H1 (cell line): ENCODE data around the gene CPTP. TPM values are rescaled to one million over a fixed set of nuclear protein-coding genes. Genes with fewer than 3 reads are reported as not detected.

Experiments used
- CTCF ChIA-PET: fragments of 300-600 bp; sonication (Branson Sonifier 250); formaldehyde crosslinking; loops from one replicate; lab custom pipeline; 2021; ENCODE audit not compliant: partially characterized antibody; lab: Charles Lee
- POLR2A ChIA-PET: fragments of 300-600 bp; sonication (Branson Sonifier 250); formaldehyde crosslinking; loops from one replicate; lab custom pipeline; 2021; ENCODE audit warnings: inconsistent platforms; ENCODE audit not compliant: partially characterized antibody; lab: Charles Lee
- DNase-seq, 2 experiments: peaks; one replicate each; pipeline versions ENCODE4 v3.0.0 to v3.0.0-alpha.2; 2010 to 2022; ENCODE audit warnings: low spot score in 2 of 2, low read depth in 1 of 2, mixed read lengths in 1 of 2
- FAIRE-seq: peaks from 2 replicates; lab custom pipeline; 2011; peaks lifted over from hg19 to GRCh38; lab: Jason Lieb, UNC
- H2AFZ ChIP-seq: 2 replicates; pipeline ENCODE4 v1.8.1; 2012; ENCODE audit warnings: low read length, inconsistent platforms
- H2AK5ac ChIP-seq: 2 replicates; pipeline ENCODE4 v1.6.1; 2013; ENCODE audit warnings: low read depth, low read length
- H2BK120ac ChIP-seq: replicated peaks from 2 replicates; pipeline ENCODE3; 2013; ENCODE audit warnings: low read depth, low read length, inconsistent platforms
- H2BK12ac ChIP-seq: 2 replicates; pipeline ENCODE4 v1.6.1; 2013; ENCODE audit warnings: low read depth, low read length
- H2BK15ac ChIP-seq: 2 replicates; pipeline ENCODE4 v1.6.1; 2013; ENCODE audit warnings: low read length
- H2BK20ac ChIP-seq: 2 replicates; pipeline ENCODE4 v1.6.1; 2013; ENCODE audit warnings: low read length
- H2BK5ac ChIP-seq: 2 replicates; pipeline ENCODE4 v1.6.1; 2013; ENCODE audit warnings: low read depth, low read length
- H3K14ac ChIP-seq: 2 replicates; pipeline ENCODE4 v1.6.1; 2013; ENCODE audit warnings: inconsistent platforms; ENCODE audit not compliant: insufficient read length
- H3K18ac ChIP-seq: 2 replicates; pipeline ENCODE4 v1.6.1; 2013; ENCODE audit warnings: low read length; ENCODE audit errors: extremely low read depth
- H3K23ac ChIP-seq: 2 replicates; pipeline ENCODE4 v1.6.1; 2013; ENCODE audit warnings: inconsistent platforms; ENCODE audit not compliant: insufficient read length
- H3K23me2 ChIP-seq: 2 replicates; pipeline ENCODE4 v1.6.1; 2013; ENCODE audit warnings: low read depth, low read length
- H3K27ac ChIP-seq: 2 replicates; pipeline ENCODE4 v1.6.1; 2011; ENCODE audit warnings: low read depth, low read length, inconsistent platforms
- H3K27me3 ChIP-seq, 4 experiments: replicated peaks in 1 of 4; 1 replicate in 1 of 4; 2 replicates in 3 of 4; pipeline versions ENCODE4 v1.6.1 to v1.8.1; 2011 to 2013; ENCODE audit warnings: low read length in 3 of 4, mild to moderate bottlenecking in 3 of 4, inconsistent platforms in 2 of 4, mixed read lengths in 2 of 4, moderate library complexity in 1 of 4; ENCODE audit not compliant: control insufficient read depth in 3 of 4, insufficient read depth in 3 of 4; ENCODE audit errors: extremely low read depth in 1 of 4
- H3K36me3 ChIP-seq, 4 experiments: 2 replicates each; pipeline versions ENCODE4 v1.6.1 to v1.8.1; 2011 to 2013; ENCODE audit warnings: mild to moderate bottlenecking in 4 of 4, low read length in 3 of 4, moderate library complexity in 2 of 4, control low read depth in 1 of 4, inconsistent platforms in 1 of 4; ENCODE audit not compliant: insufficient read depth in 4 of 4, control insufficient read depth in 2 of 4
- H3K4ac ChIP-seq: replicated peaks from 2 replicates; pipeline ENCODE3; 2013; ENCODE audit warnings: low read length, low read depth, mixed read lengths, inconsistent platforms; ENCODE audit not compliant: insufficient read length
- H3K4me1 ChIP-seq, 4 experiments: replicated peaks in 1 of 4; 1 replicate in 1 of 4; 2 replicates in 3 of 4; pipeline versions ENCODE4 v1.6.1 to v1.8.1; 2011 to 2013; ENCODE audit warnings: low read length in 3 of 4, inconsistent platforms in 2 of 4, mixed read lengths in 1 of 4; ENCODE audit not compliant: insufficient read depth in 4 of 4, control insufficient read depth in 3 of 4
- H3K4me2 ChIP-seq, 2 experiments: 2 replicates each; pipeline versions ENCODE4 v1.6.1 to v1.8.1; 2011 to 2013; ENCODE audit warnings: low read depth in 2 of 2, low read length in 2 of 2, control low read depth in 1 of 2, inconsistent platforms in 1 of 2, mild to moderate bottlenecking in 1 of 2; ENCODE audit not compliant: insufficient read depth in 1 of 2
- H3K4me3 ChIP-seq, 4 experiments: fragments of 200-600, 300-600 bp in 1 of 4; sonication (generic), shearing (Covaris generic), sonication (Bioruptor Twin) in 1 of 4; 2 replicates each; pipeline versions ENCODE4 v1.5.1 to v1.8.1; 2011 to 2016; ENCODE audit warnings: low read length in 4 of 4, low read depth in 3 of 4, control low read depth in 2 of 4, inconsistent platforms in 2 of 4, mild to moderate bottlenecking in 2 of 4, mixed read lengths in 1 of 4, moderate library complexity in 1 of 4; ENCODE audit not compliant: insufficient read depth in 2 of 4; ENCODE audit errors: extremely low read depth in 1 of 4
- H3K56ac ChIP-seq: replicated peaks from 2 replicates; pipeline ENCODE3; 2013; ENCODE audit warnings: low read depth, mild to moderate bottlenecking, mixed read lengths, low read length, inconsistent platforms; ENCODE audit not compliant: insufficient read length
- H3K79me1 ChIP-seq: 2 replicates; pipeline ENCODE4 v1.6.1; 2013; ENCODE audit warnings: low read depth, low read length, control low read depth
- H3K79me2 ChIP-seq, 2 experiments: 2 replicates each; pipeline versions ENCODE4 v1.6.1 to v1.8.1; 2012 to 2013; ENCODE audit warnings: low read length in 2 of 2, mild to moderate bottlenecking in 2 of 2, inconsistent platforms in 1 of 2; ENCODE audit not compliant: insufficient read depth in 2 of 2, control insufficient read depth in 1 of 2
- H3K9ac ChIP-seq, 4 experiments: replicated peaks in 1 of 4; 1 replicate in 1 of 4; 2 replicates in 3 of 4; pipeline versions ENCODE4 v1.6.1 to v1.8.1; 2011 to 2013; ENCODE audit warnings: low read depth in 3 of 4, low read length in 3 of 4, control low read depth in 2 of 4, mild to moderate bottlenecking in 2 of 4, moderate library complexity in 2 of 4, inconsistent platforms in 1 of 4; ENCODE audit errors: extremely low read depth in 1 of 4
- H3K9me3 ChIP-seq, 2 experiments: 2 replicates each; pipeline versions ENCODE4 v1.6.1 to v1.8.1; 2012 to 2013; ENCODE audit warnings: mild to moderate bottlenecking in 2 of 2, moderate library complexity in 2 of 2, control low read depth in 1 of 2, inconsistent platforms in 1 of 2, low read depth in 1 of 2, low read length in 1 of 2, mixed read lengths in 1 of 2; ENCODE audit not compliant: insufficient read depth in 2 of 2
- H4K20me1 ChIP-seq, 2 experiments: replicated peaks in 1 of 2; 2 replicates each; pipeline versions ENCODE3 to v1.8.1; 2011 to 2013; ENCODE audit warnings: inconsistent platforms in 2 of 2, low read length in 2 of 2, mild to moderate bottlenecking in 1 of 2; ENCODE audit not compliant: insufficient read depth in 2 of 2, control insufficient read depth in 1 of 2
- H4K5ac ChIP-seq: 2 replicates; pipeline ENCODE4 v1.6.1; 2013; ENCODE audit warnings: low read length, low read depth, mixed read lengths, inconsistent platforms; ENCODE audit not compliant: insufficient read length
- H4K8ac ChIP-seq: 2 replicates; pipeline ENCODE4 v1.8.0; 2013; ENCODE audit warnings: mild to moderate bottlenecking, moderate library complexity, low read length, inconsistent platforms; ENCODE audit not compliant: insufficient read depth; ENCODE audit errors: extremely low read depth
- H4K91ac ChIP-seq: replicated peaks from 2 replicates; pipeline ENCODE3; 2013; ENCODE audit warnings: low read length, mixed read lengths, inconsistent platforms; ENCODE audit not compliant: insufficient read length
- BACH1 ChIP-seq: IDR thresholded peaks from 2 replicates; pipeline ENCODE4 v1.6.1; 2012; ENCODE audit warnings: low read length, improper control_type of control experiment
- EP300 ChIP-seq, 2 experiments: IDR thresholded peaks; 1 replicate in 1 of 2; 2 replicates in 1 of 2; pipeline ENCODE4 v1.6.1; 2011 to 2012; ENCODE audit warnings: low read depth in 2 of 2, low read length in 2 of 2, mild to moderate bottlenecking in 2 of 2, borderline replicate concordance in 1 of 2, inconsistent platforms in 1 of 2, moderate library complexity in 1 of 2
- USF2 ChIP-seq: IDR thresholded peaks from 2 replicates; pipeline ENCODE4 v1.6.1; 2011; ENCODE audit warnings: low read length, improper control_type of control experiment
- WGBS, 2 experiments: shearing (Covaris generic) in 1 of 2; methylation state at CpG; one replicate each; pipeline versions ENCODE4 v1.1.6 to v1.1.7; 2013 to 2015; ENCODE audit warnings: low lambda C conversion rate in 2 of 2, mixed read lengths in 2 of 2, inconsistent platforms in 1 of 2, low coverage in 1 of 2, missing lambda C conversion rate in 1 of 2; ENCODE audit not compliant: insufficient replicate concordance in 2 of 2, insufficient coverage in 1 of 2, insufficient read length in 1 of 2; ENCODE audit errors: extremely low coverage in 1 of 2, missing lambda C conversion rate in 1 of 2; 5-methylcytosine and 5-hydroxymethylcytosine counted together
- polyA plus RNA-seq, 7 experiments: library from polyadenylated mRNA; depleted of rRNA in 3 of 7; stranded (reverse) in 5 of 7; unstranded in 2 of 7; fragments of >200 nt in 5 of 7; fragments of 200-250 nt in 2 of 7; gene quantifications; 1 replicate in 5 of 7; 2 replicates in 1 of 7; 4 replicates in 1 of 7; pipeline versions ENCODE4 v1.2.1 to v1.2.3, GENCODE V29; 2011 to 2013; ENCODE audit warnings: missing spikeins in 2 of 7, mixed read lengths in 2 of 7
- total RNA-seq: library from RNA; stranded (reverse); fragmentation: NEBNext Ultra II Directional; extraction: Animal tissue kit (Norgen Biotek cat#: 25700); gene quantifications from 2 replicates; pipeline ENCODE4 v1.2.1, GENCODE V29; 2021

CPTP gene
- total and polyA plus RNA-seq, 2 of the 8 experiments (the other 6 are each of a cell fraction or from before 2014, with no cell fraction given): 8.1 to 10.6 TPM

GRCh38 chr1:1340185-1340584 lies 15.6 kb downstream of the CPTP start:
- no peak overlapping the region for H3K56ac ChIP-seq
- H3K14ac ChIP-seq: no peak overlapping the region
- H4K5ac ChIP-seq: no peak overlapping the region
- ChIA-PET CTCF (interaction anchor here (0.9 kb wide), 1 partner anchor 29 kb away, joined by 3 read pairs; no protein-coding TSS in a partner anchor), POLR2A (no interaction called here)
- H4K91ac ChIP-seq: no peak overlapping the region
- no peaks in the 10 kb centered on the region; a peak in 1 of 7 replicates for H3K4me1 ChIP-seq
- H4K20me1 ChIP-seq: peaks cover 19 to 37% of the 10 kb centered on the region in 2 experiments
- TF ChIP-seq BACH1 (no peak), USF2 (no peak), EP300 (IDR thresholded peaks at IDR 0.05; ENCODE audit: borderline replicate concordance in 1 of 2, low read depth in 2 of 2, low read length in 2 of 2) (no peak)
- peaks cover 2 to 44% (median 15%) of the 10 kb centered on the region in 4 experiments; a peak in 7 of 8 replicates for H3K36me3 ChIP-seq
- H3K18ac ChIP-seq: no peak overlapping the region
- FAIRE-seq (no peak), DNase-seq (no peak)
- H3K4me2 ChIP-seq: no peak overlapping the region
- no peak overlapping the region for H4K8ac ChIP-seq
- H2BK5ac ChIP-seq: no peak overlapping the region
- H3K9me3 ChIP-seq: peaks cover 0 to 5% of the 10 kb centered on the region in 2 experiments; a peak in 1 of 4 replicates
- no peak overlapping the region; the same call in 1 of the 2 replicates for H3K27ac ChIP-seq
- no peak overlapping the region for H3K4ac ChIP-seq
- WGBS, 2 experiments: 94% methylated on average over 17 of the region's 23 CpGs; no CpG with 5 or more reads in 1 of the 2 experiments
- no peak overlapping the region for H2BK15ac ChIP-seq
- no peak overlapping the region for H2BK20ac ChIP-seq
- no peaks in the 10 kb centered on the region; the same call in 1 of the 2 replicates for H3K23me2 ChIP-seq
- H3K79me2 ChIP-seq: no peaks in the 10 kb centered on the region; a peak in 1 of 4 replicates
- H2BK12ac ChIP-seq: no peak overlapping the region
- no peaks in the 10 kb centered on the region; a peak in 1 of 7 replicates for H3K27me3 ChIP-seq
- H2AK5ac ChIP-seq: no peak overlapping the region
- no peak overlapping the region for H3K9ac ChIP-seq
- no peak overlapping the region for H2BK120ac ChIP-seq
- peaks cover 11% of the 10 kb centered on the region for H3K79me1 ChIP-seq
- H3K4me3 ChIP-seq: no peak overlapping the region
- no peak overlapping the region for H2AFZ ChIP-seq
- H3K23ac ChIP-seq: no peak overlapping the region
